SK-N-SH (cell line): ENCODE results near the gene ZNRF1. TPM values are rescaled to one million over a fixed set of nuclear protein-coding genes. Genes with fewer than 3 reads are reported as not detected.
A peak's percentile ranks its signal among the peaks of the same experiment; 100 is the strongest.

ENCODE experiments used
- CTCF ChIA-PET: fragments of 300-600, 350-600 bp; formaldehyde crosslinking; extraction: SDS; loops from one replicate; lab custom pipeline; 2021; lab: Yijun Ruan, JAX
- POLR2A ChIA-PET: fragments of 350-600 bp; sonication (Branson Sonifier 250); formaldehyde crosslinking; extraction: SDS; loops from one replicate; lab custom pipeline; 2020; ENCODE audit warnings: antibody characterized with exemption, inconsistent platforms; lab: Yijun Ruan, JAX
- DNase-seq: peaks from one replicate; pipeline ENCODE4 v3.0.0; 2012
- H2AFZ ChIP-seq: fragments of 200-600 bp; sonication (generic); 2 replicates; pipeline ENCODE4 v1.8.1; 2016; ENCODE audit warnings: antibody characterized with exemption, mild to moderate bottlenecking, low read depth
- H3F3A ChIP-seq: fragments of 200-600 bp; sonication (generic); replicated peaks from 2 replicates; pipeline ENCODE3; 2016; ENCODE audit warnings: antibody characterized with exemption, mild to moderate bottlenecking; ENCODE audit not compliant: insufficient read depth
- H3K27ac ChIP-seq, 2 experiments: fragments of 200-500 bp in 1 of 2; fragments of 200-600 bp in 1 of 2; sonication (Bioruptor generic) in 1 of 2; sonication (generic), shearing (Covaris generic) in 1 of 2; 2 replicates each; pipeline versions ENCODE4 v1.5.1 to v1.6.1; 2014 to 2016; ENCODE audit warnings: low read depth in 2 of 2, inconsistent platforms in 1 of 2, low read length in 1 of 2, mild to moderate bottlenecking in 1 of 2, mixed read lengths in 1 of 2
- H3K27me3 ChIP-seq: fragments of 200-600 bp; sonication (generic), shearing (Covaris generic); 2 replicates; pipeline ENCODE4 v1.6.1; 2016; ENCODE audit warnings: mixed run types; ENCODE audit not compliant: insufficient read depth
- H3K36me3 ChIP-seq, 2 experiments: fragments of 200-500 bp in 1 of 2; fragments of 200-600 bp in 1 of 2; sonication (Bioruptor generic) in 1 of 2; sonication (generic) in 1 of 2; replicated peaks in 1 of 2; 2 replicates each; pipeline versions ENCODE3 to v1.5.1; 2014 to 2016; ENCODE audit warnings: low read length in 1 of 2, mild to moderate bottlenecking in 1 of 2; ENCODE audit not compliant: insufficient read depth in 2 of 2, control insufficient read depth in 1 of 2
- H3K4me1 ChIP-seq, 2 experiments: fragments of 200-500 bp in 1 of 2; fragments of 200-600 bp in 1 of 2; sonication (Bioruptor generic) in 1 of 2; sonication (generic), shearing (Covaris generic) in 1 of 2; 2 replicates each; pipeline versions ENCODE4 v1.5.1 to v1.6.1; 2014 to 2016; ENCODE audit warnings: low read depth in 1 of 2, low read length in 1 of 2, mixed run types in 1 of 2; ENCODE audit not compliant: insufficient read depth in 2 of 2, control insufficient read depth in 1 of 2
- H3K4me2 ChIP-seq: fragments of 200-600 bp; sonication (generic), shearing (Covaris generic); 2 replicates; pipeline ENCODE4 v1.6.1; 2017; ENCODE audit warnings: mixed run types
- H3K4me3 ChIP-seq, 2 experiments: fragments of 200-500 bp in 1 of 2; fragments of 200-600 bp in 1 of 2; sonication (Bioruptor generic) in 1 of 2; sonication (generic), shearing (Covaris generic) in 1 of 2; 2 replicates each; pipeline versions ENCODE4 v1.5.1 to v1.8.1; 2014 to 2016; ENCODE audit warnings: low read depth in 2 of 2, inconsistent platforms in 1 of 2, low read length in 1 of 2, mild to moderate bottlenecking in 1 of 2, mixed read lengths in 1 of 2, moderate library complexity in 1 of 2
- H3K79me2 ChIP-seq: fragments of 200-600 bp; sonication (generic); 2 replicates; pipeline ENCODE4 v1.8.1; 2017; ENCODE audit warnings: mild to moderate bottlenecking; ENCODE audit not compliant: insufficient read depth
- H3K9ac ChIP-seq: fragments of 200-600 bp; sonication (generic); 2 replicates; pipeline ENCODE4 v1.6.1; 2017; ENCODE audit warnings: mixed run types
- H3K9me2 ChIP-seq: fragments of 200-600 bp; sonication (generic); 2 replicates; pipeline ENCODE4 v1.6.1; 2017; ENCODE audit warnings: mixed run types
- H3K9me3 ChIP-seq: fragments of 200-600 bp; sonication (generic); 2 replicates; pipeline ENCODE4 v1.6.1; 2017; ENCODE audit warnings: mixed run types, mild to moderate bottlenecking, moderate library complexity
- H4K20me1 ChIP-seq: fragments of 200-600 bp; sonication (generic); 2 replicates; pipeline ENCODE4 v1.6.1; 2017; ENCODE audit warnings: mild to moderate bottlenecking, mixed run types; ENCODE audit not compliant: insufficient read depth
- CTCF ChIP-seq: fragments of 200-600 bp; sonication (generic); IDR thresholded peaks from 2 replicates; pipeline ENCODE4 v1.6.1; 2017; ENCODE audit warnings: antibody characterized with exemption, mild to moderate bottlenecking, moderate library complexity
- EP300 ChIP-seq, 2 experiments: IDR thresholded peaks; 2 replicates each; pipeline versions ENCODE4 v1.4.0 to v1.6.1; 2012; ENCODE audit warnings: borderline replicate concordance in 1 of 2, low read depth in 1 of 2, low read length in 1 of 2
- FOXJ3 ChIP-seq: sonication (generic); formaldehyde crosslinking; IDR thresholded peaks from 2 replicates; pipeline ENCODE4 v1.5.1; 2020; ENCODE audit warnings: mild to moderate bottlenecking, missing genetic modification reagents
- MXI1 ChIP-seq: IDR thresholded peaks from 2 replicates; pipeline ENCODE4 v1.6.1; 2012; ENCODE audit warnings: mild to moderate bottlenecking, low read depth, low read length, improper control_type of control experiment
- POLR2AphosphoS5 ChIP-seq: IDR thresholded peaks from 2 replicates; pipeline ENCODE4 v1.6.1; 2012; ENCODE audit warnings: low read depth, low read length
- RCOR1 ChIP-seq: fragments of 150-350 bp; IDR thresholded peaks from 2 replicates; pipeline ENCODE4 v1.6.1; 2017; ENCODE audit warnings: antibody characterized with exemption, low read length
- REST ChIP-seq: IDR thresholded peaks from 2 replicates; pipeline ENCODE4 v1.6.1; 2012; ENCODE audit warnings: mild to moderate bottlenecking, low read depth, low read length, moderate library complexity
- RXRA ChIP-seq: IDR thresholded peaks from 2 replicates; pipeline ENCODE4 v1.4.0; 2012; ENCODE audit warnings: low read depth, mild to moderate bottlenecking, borderline replicate concordance
- SIN3A ChIP-seq: IDR thresholded peaks from 2 replicates; pipeline ENCODE4 v1.6.1; 2012; ENCODE audit warnings: low read depth, mild to moderate bottlenecking, low read length, moderate library complexity, borderline replicate concordance
- SMC3 ChIP-seq: IDR thresholded peaks from 2 replicates; pipeline ENCODE4 v1.6.1; 2012; ENCODE audit warnings: low read depth, low read length, improper control_type of control experiment
- TCF12 ChIP-seq: IDR thresholded peaks from 2 replicates; pipeline ENCODE4 v1.4.0; 2012
- TEAD4 ChIP-seq: IDR thresholded peaks from 2 replicates; pipeline ENCODE4 v1.4.0; 2012; ENCODE audit warnings: mild to moderate bottlenecking, borderline replicate concordance; ENCODE audit not compliant: insufficient read depth
- USF1 ChIP-seq: IDR thresholded peaks from 2 replicates; pipeline ENCODE4 v1.4.0; 2012; ENCODE audit warnings: low read depth, borderline replicate concordance
- YY1 ChIP-seq: IDR thresholded peaks from 2 replicates; pipeline ENCODE4 v1.4.0; 2012; ENCODE audit warnings: low read depth, mild to moderate bottlenecking
- WGBS: methylation state at CpG from one replicate; pipeline ENCODE4 v1.1.6; 2017; ENCODE audit warnings: low lambda C conversion rate; 5-methylcytosine and 5-hydroxymethylcytosine counted together
- polyA plus RNA-seq, 3 experiments: library from polyadenylated mRNA; depleted of rRNA; stranded (reverse); fragments of >200 nt; gene quantifications; 2 replicates each; pipeline ENCODE4 v1.2.3, GENCODE V29; 2012

ZNRF1 gene
- polyA plus RNA-seq, 1 of the 3 experiments (the other 2 are of a cell fraction): 23.7 TPM

GRCh38 chr16:75068085-75069031 lies 69.5 kb downstream of the ZNRF1 start:
- no peak for DNase-seq
- TF ChIP-seq EP300 (IDR thresholded peaks at IDR 0.05; ENCODE audit: borderline replicate concordance in 1 of 2, low read depth in 1 of 2, low read length in 1 of 2): no peak
- no peak for TF ChIP-seq USF1
- TF ChIP-seq REST: no peak
- no peak for TF ChIP-seq POLR2AphosphoS5
- no peak for TF ChIP-seq TEAD4
- TF ChIP-seq YY1: no peak
- no peak for TF ChIP-seq MXI1
- no peak for TF ChIP-seq RCOR1
- no peak for TF ChIP-seq FOXJ3
- TF ChIP-seq TCF12: no peak
- TF ChIP-seq SIN3A: no peak
- TF ChIP-seq CTCF: no peak
- no peak for TF ChIP-seq RXRA
- no peak for TF ChIP-seq SMC3
- Histone ChIP-seq H3K9me2 (no peaks in the 10 kb centered on the region), H3K4me1 (peaks cover 9 to 37% of the 10 kb centered on the region in 2 experiments; a peak in 2 of 4 replicates), H3K36me3 (no peaks in the 10 kb centered on the region), H4K20me1 (peaks cover 49% of the 10 kb centered on the region), H3K4me2 (no peak overlapping the region), H2AFZ (no peak overlapping the region), H3K79me2 (peaks cover 89% of the 10 kb centered on the region), H3K27me3 (no peaks in the 10 kb centered on the region), H3F3A (no peaks in the 10 kb centered on the region), H3K4me3 (no peak overlapping the region), H3K27ac (peak overlapping the region in 1 of 2 experiments; percentile 93; a peak in 2 of 4 replicates), H3K9ac (no peak overlapping the region), H3K9me3 (no peaks in the 10 kb centered on the region)
- POLR2A ChIA-PET: no interaction called here
- 91% methylated on average over 10 of the region's 10 CpGs for whole genome bisulfite sequencing
- CTCF ChIA-PET: interaction anchor here (0.7 to 1.2 kb wide), 3 partner anchors 18 to 43 kb away, joined by 3 to 6 read pairs (median 3); no protein-coding TSS in a partner anchor
